Measurements from ENCODE around the gene NLRP1. TPM values are rescaled to one million over a fixed set of nuclear protein-coding genes. Genes with fewer than 3 reads are reported as not detected.

The NLRP1 gene
- total and polyA plus RNA-seq, 2 of the 13 experiments (the other 11 are each of a cell fraction or from before 2014, with no cell fraction given), result 3.4 to 3.7 TPM

- no peak overlapping the region for H3K27ac ChIP-seq (ENCODE audit: extremely low read length, insufficient read depth, low read length)
- 5% methylated on average over 3 of the region's 6 CpGs for WGBS (ENCODE audit: low lambda C conversion rate)
- FAIRE-seq (no peak), ATAC-seq (no peak), DNase-seq (ENCODE audit: low spot score) (no peak)
- H3K27me3 ChIP-seq (ENCODE audit: control insufficient read depth in 1 of 2, insufficient read depth in 2 of 2, low read length in 2 of 2), result peaks cover 4 to 17% of the 10 kb centered on the region in 2 experiments; a peak in 3 of 5 replicates
- H3K4me3 ChIP-seq (replicated peaks in 1 of 3; ENCODE audit: insufficient read depth in 1 of 3, low read depth in 2 of 3, low read length in 3 of 3), result no peak overlapping the region
- H3K36me3 ChIP-seq (replicated peaks in 1 of 2; ENCODE audit: control insufficient read depth in 1 of 2, insufficient read depth in 2 of 2, low read length in 2 of 2), result no peaks in the 10 kb centered on the region
- no TSS peak for BruUV-seq (replicated peaks)
- ChIA-PET CTCF (ENCODE audit: low intra/inter-chr PET ratio, low total read pairs) (no interaction called here), POLR2A (no interaction called here)
- TF ChIP-seq ZNF766 (CRISPR knock-in tag; IDR thresholded peaks at IDR 0.05; ENCODE audit: borderline replicate concordance), result no peak
- TF ChIP-seq LBX2 (CRISPR knock-in tag; IDR thresholded peaks at IDR 0.05; ENCODE audit: borderline replicate concordance), result no peak
- H3K4me2 ChIP-seq (ENCODE audit: low read depth, low read length), result no peak overlapping the region
- no peaks in the 10 kb centered on the region for H3K4me1 ChIP-seq (ENCODE audit: insufficient read depth, low read length)
- no peaks in the 10 kb centered on the region for H3K9me3 ChIP-seq (ENCODE audit: low read length)
- no peaks in the 10 kb centered on the region for H4K20me1 ChIP-seq (ENCODE audit: insufficient read depth, low read length)
- in situ Hi-C loops (cut with HindIII; ENCODE audit: extremely low pct_ligation_motif_present, low pct_unique_long_range_greater_than_20kb), result no loop called here
- H3K79me2 ChIP-seq (ENCODE audit: insufficient read depth, low read length), result no peaks in the 10 kb centered on the region
- intact Hi-C loops (cut with micrococcal nuclease; ENCODE audit: unreplicated experiment), result no loop called here
- H3K9ac ChIP-seq (ENCODE audit: insufficient read depth, low read depth, low read length), result no peak overlapping the region
- H2AFZ ChIP-seq (ENCODE audit: low read length), result no peak overlapping the region
These were observed 26.3 kb downstream of the NLRP1 start for GRCh38 chr17:5557990-5558389.

GRCh38 chr17:5557485-5557884 lies 26.8 kb downstream of the NLRP1 start:
- H3K27ac ChIP-seq (ENCODE audit: extremely low read length, insufficient read depth, low read length), result no peak overlapping the region
- H3K36me3 ChIP-seq (replicated peaks in 1 of 2; ENCODE audit: control insufficient read depth in 1 of 2, insufficient read depth in 2 of 2, low read length in 2 of 2), result no peaks in the 10 kb centered on the region
- ATAC-seq (no peak), DNase-seq (ENCODE audit: low spot score) (no peak), FAIRE-seq (no peak)
- in situ Hi-C loops (cut with HindIII; ENCODE audit: extremely low pct_ligation_motif_present, low pct_unique_long_range_greater_than_20kb) (no loop called here), intact Hi-C loops (cut with micrococcal nuclease; ENCODE audit: unreplicated experiment) (no loop called here)
- no peaks in the 10 kb centered on the region for H3K79me2 ChIP-seq (ENCODE audit: insufficient read depth, low read length)
- H3K4me2 ChIP-seq (ENCODE audit: low read depth, low read length), result no peak overlapping the region
- no peak overlapping the region for H2AFZ ChIP-seq (ENCODE audit: low read length)
- no peaks in the 10 kb centered on the region for H3K4me1 ChIP-seq (ENCODE audit: insufficient read depth, low read length)
- peaks cover 4 to 17% of the 10 kb centered on the region in 2 experiments; a peak in 3 of 5 replicates for H3K27me3 ChIP-seq (ENCODE audit: control insufficient read depth in 1 of 2, insufficient read depth in 2 of 2, low read length in 2 of 2)
- CTCF ChIA-PET (ENCODE audit: low intra/inter-chr PET ratio, low total read pairs), result no interaction called here
- POLR2A ChIA-PET, result no interaction called here
- no peaks in the 10 kb centered on the region for H4K20me1 ChIP-seq (ENCODE audit: insufficient read depth, low read length)
- BruUV-seq (replicated peaks), result no TSS peak
- no peaks in the 10 kb centered on the region for H3K9me3 ChIP-seq (ENCODE audit: low read length)
- H3K4me3 ChIP-seq (replicated peaks in 1 of 3; ENCODE audit: insufficient read depth in 1 of 3, low read depth in 2 of 3, low read length in 3 of 3), result no peak overlapping the region
- WGBS (ENCODE audit: low lambda C conversion rate), result 5% methylated on average over 8 of the region's 8 CpGs
- TF ChIP-seq MAF1 (CRISPR knock-in tag; IDR thresholded peaks at IDR 0.05; ENCODE audit: borderline replicate concordance) (no peak), HOMEZ (CRISPR knock-in tag; IDR thresholded peaks at IDR 0.05; ENCODE audit: low read depth) (no peak), RAD51 (IDR thresholded peaks at IDR 0.05; ENCODE audit: borderline replicate concordance) (no peak)
- H3K9ac ChIP-seq (ENCODE audit: insufficient read depth, low read depth, low read length), result no peak overlapping the region

All from HepG2 (cell line).